HG02970 (cell line): ENCODE measurements around the gene TPSB2.
"Not testable (repeated sequence)": the region's sequence is repeated elsewhere in the genome, so short reads cannot be mapped to it uniquely, and the experiment has no call there.

Source experiments
- ATAC-seq: cut with Tn5 transposase; IDR thresholded peaks from one replicate; pipeline ENCODE4 v1.9.1; 2021; ENCODE audit warnings: mild to moderate bottlenecking, moderate library complexity, moderate number of reproducible peaks; ENCODE audit not compliant: unreplicated experiment, low FRiP score

The TPSB2 gene

GRCh38 chr16:1230084-1230470, at the start of gene TPSB2:
Gene TPSB2, minus strand, starts transcription at chr16:1230184. Its CDS starts 233 bp downstream, at chr16:1229951.
- not testable (repeated sequence) for ATAC-seq

GRCh38 chr16:1279081-1279944, 49.3 kb upstream of the TPSB2 start:
- no peak for ATAC-seq

- no peak for ATAC-seq
These were observed 48.5 kb upstream of the TPSB2 start for GRCh38 chr16:1278477-1278876.

DNA sequence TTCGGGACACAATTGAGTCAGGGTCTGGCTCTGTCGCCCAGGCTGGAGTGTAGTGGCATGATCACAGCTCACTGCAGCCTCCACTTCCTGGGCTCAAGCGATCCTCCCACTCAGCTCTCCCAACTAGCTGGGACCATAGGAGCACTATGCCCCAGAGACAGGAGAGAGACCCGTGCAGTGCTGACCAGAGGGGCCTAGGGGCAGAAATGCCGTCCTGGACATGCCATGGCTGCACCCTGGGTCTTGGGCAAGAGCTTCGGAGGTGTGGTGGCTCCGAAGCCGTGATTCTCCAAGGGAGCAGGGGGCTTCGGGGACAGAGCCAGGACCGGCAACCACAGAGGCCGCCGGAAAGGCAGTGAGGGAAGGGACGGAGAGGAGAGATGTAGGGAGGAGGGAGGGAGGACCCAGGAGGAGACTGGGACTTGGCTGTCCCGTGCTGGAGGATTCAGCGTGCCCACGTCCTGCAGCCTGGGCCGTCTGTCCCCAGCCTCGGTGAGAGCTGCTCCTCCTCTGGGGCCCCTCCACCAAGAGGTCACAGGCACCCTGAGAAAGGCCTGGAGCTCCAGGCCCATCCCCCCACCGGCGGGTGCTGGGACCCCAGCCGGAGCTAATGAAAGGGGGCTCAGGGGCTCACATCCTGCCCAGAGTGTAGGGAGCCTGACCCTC, 47.8 kb upstream of the TPSB2 start:
- no peak for ATAC-seq

DNA sequence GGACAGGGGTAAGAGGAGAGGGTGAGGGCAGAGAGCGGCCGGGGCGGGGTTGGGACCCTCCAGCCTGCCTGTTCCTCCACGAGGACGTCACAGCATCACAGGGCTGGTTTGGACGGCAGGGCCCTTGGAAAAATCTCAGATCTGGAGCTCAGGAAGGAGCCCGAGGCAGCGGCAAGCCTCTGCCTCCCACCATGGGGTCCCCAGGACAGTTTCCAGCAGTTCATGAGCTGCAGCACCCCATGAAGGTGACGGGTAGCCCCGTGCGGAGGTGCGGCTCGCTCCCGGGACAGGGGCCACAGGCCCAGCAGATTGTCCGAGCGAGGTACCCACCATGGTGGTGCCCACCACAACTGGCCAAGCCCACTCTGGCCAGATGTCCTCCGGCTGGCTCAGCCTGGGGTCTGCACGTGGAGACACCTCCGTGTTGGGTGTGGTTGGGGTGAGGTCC, 47.2 kb upstream of the TPSB2 start:
- no peak for ATAC-seq

DNA sequence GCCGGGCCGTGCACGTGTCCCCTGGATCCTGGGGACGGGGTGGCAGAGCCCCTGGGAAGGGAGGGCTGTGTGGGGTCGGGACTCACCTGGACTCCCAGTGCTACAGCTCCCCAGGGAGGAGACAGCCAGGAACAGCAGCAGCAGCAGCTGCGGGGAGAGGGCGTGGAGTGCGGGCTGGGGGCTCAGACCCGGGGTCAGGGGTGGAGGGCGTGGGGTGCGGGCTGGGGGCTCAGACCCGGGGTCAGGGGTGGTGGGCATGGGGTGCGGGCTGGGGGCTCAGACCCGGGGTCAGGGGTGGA, 46.5 kb upstream of the TPSB2 start:
- no peak for ATAC-seq

DNA sequence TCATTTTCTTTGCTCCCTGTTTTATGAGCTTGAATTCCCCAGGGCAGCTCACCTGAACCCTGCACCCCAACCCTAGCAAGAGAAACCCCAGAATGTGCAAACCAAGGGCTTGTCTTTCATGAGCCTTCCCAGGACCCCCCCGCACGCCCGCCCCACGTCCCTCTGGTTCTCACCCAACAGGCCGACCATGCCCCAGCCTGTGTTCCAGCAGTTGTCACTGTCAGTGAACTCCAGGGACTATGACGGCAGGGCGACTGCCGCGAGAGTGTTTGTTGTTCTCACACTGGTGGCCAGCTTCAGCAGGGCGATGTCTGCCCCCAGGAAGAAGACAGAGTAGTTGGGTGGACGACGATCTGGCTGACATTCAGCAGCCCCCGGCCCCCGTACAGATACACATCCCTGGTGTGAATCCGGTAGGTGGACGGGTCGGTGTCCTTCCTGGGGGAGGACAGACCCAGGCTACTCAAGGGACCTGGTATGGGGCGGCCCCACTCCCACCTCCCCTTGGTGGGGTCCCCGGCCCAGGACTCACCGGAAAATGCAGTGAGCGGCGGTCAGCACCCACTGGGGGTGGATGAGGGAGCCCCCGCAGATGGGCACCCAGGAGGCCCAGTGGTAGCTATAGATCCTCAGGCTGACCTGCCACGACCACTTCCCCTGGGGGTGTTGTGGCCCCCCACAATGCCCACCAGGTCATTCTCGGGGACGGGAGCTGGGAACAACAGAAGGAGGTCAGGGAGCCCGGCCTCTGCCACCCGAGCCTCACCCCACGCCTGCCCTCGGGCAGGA, 46.0 kb upstream of the TPSB2 start:
- ATAC-seq: no peak

DNA sequence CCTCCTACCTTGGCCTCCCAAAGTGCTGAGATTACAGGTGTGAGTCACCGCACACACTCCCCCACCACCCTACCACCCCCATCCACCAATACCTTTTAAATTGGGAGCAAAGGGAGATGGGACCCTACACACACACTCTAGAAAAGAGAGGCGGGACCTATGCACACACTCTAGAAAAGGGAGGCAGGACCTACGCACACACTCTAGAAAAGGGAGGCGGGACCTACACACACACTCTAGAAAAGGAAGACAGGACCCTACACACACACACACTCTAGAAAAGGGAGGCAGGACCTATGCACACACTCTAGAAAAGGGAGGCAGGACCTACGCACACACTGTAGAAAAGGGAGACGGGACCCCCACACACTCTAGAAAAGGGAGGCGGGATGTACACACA, 44.8 kb upstream of the TPSB2 start:
- no peak for ATAC-seq

- no peak for ATAC-seq
These were observed 43.8 kb upstream of the TPSB2 start for GRCh38 chr16:1273816-1274215.

DNA sequence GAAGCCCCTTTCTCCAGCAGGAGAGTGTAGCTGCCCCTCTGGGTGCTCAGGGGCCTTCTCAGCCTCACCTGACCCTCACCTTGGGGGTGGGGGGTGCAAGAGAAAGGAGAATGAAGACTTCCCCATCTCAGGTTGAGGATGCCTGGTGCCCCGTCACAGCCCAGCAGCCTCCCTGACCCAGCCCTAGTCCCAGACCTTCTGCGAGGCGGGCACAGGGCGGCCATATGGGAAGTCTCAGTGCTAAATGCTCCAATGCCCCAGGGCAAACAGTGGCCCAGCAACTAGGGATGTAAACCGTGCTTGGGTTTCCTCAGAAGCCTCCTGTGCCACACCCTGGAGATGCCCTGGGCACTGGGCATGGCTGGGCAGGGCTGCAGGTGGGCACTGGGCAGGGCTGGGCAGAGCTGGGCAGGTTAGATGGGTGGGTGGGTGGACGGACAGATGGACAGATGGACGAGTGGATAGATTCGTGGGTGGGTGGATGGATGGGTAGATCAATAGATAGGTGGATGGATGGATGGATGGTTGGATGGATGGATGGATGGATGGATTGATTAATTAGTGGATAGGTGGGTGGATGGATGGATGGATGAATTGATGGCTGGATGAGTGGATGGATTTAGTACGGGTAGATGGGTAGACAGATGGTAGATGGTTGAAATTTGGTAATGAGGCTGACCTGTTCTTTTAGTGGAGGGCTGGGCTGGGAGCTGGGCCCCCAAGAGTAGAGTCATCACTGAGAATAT, 42.6 kb upstream of the TPSB2 start:
- no peak for ATAC-seq

DNA sequence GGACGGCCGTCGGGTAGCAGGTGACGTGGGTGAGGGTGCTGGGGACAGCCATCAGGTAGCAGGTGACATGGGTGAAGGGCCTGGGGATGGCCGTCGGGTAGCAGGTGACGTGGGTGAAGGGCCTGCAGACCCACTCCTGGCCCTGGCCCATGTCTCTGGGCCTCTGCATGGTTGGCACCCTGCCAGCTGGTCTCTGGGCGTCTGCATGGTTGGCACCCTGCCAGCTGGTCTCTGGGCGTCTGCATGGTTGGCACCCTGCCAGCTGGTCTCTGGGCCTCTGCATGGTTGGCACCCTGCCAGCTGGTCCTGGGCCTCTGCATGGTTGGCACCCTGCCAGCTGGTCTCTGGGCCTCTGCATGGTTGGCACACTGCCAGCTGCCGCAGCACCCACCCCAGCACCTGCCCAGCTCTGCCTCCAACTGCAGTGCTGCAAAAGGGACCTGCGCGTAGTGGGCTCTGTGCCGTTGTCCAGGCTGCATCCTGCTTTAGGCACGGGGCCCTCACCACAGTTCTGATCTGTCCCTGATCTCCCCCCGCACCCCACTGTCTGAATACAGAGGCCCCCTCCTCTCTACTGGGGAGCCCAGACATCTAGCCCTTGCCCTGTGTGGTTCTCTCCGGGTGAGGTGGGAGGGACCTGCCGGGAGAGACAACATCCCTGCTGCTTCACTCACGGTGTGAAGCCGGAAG, 41.9 kb upstream of the TPSB2 start:
- not testable (repeated sequence) for ATAC-seq

GRCh38 chr16:1271380-1271723, 41.4 kb upstream of the TPSB2 start:
- no peak for ATAC-seq

DNA sequence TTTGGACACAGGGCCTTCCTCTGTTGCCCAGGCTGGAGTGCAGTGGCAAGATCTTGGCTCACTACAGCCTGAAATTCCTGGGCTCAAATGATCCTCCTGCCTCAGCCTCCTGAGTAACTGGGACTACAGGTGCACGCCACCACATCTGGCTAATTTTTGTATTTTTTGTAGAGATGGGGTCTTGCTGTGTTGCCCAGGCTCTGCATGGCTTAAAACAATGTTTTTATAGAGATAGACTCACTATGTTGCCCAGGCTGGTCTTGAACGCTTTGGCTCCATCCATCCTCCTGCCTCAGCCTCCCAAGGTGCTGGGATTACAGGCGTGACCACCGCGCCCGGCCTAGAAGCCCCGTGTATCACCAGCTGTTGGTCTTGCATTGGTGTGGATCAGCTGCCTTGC, 39.4 kb upstream of the TPSB2 start:
- not testable (repeated sequence) for ATAC-seq

DNA sequence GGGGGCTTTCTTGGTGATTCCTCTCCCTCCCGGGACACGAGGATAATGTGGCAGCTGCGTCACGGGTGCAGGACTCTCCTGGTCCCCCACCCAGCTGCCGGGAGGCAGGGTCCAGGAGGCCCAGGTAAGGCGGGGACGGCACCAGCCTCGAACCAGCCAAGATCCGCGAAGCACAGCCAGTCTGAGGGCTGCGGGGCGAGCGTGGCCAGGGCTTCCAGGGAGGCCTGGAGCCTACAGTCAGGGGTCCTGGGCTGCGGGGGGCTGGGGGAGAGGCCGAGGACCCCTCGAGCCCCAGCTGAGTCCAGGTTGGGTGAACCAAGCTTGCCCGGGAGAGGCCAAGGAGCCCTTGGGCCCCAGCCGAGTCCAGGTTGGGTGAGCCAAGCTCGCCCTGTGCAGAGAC, 35.8 kb upstream of the TPSB2 start:
- ATAC-seq: no peak

DNA sequence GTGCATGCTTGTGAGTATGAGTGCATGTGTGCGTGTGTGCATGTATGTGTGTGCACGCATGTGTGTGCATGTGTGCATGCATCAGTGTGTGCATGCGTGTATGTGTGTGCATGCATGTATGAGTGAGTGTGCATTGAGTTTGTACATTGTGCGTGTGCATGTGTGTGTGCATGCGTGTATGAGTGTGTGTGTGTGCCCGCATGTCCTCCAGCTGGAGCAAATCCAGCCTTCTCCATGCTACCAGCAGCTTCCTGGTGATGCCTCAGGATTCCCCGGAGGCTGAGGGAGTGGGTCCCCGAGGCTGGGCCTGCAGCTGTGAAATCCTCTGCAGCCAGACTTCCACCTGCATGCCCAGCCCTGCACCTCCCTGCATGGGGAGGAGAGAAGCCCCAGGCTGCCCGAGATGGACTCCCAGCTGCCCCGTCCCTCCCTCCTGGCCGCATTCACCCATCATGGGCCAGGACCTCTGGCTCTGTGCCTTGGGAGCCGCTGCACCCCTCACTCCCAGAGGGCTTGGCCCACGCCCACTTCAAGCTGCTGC, 35.2 kb upstream of the TPSB2 start:
- no peak for ATAC-seq

GRCh38 chr16:1264345-1265089, 34.5 kb upstream of the TPSB2 start:
- ATAC-seq: no peak

DNA sequence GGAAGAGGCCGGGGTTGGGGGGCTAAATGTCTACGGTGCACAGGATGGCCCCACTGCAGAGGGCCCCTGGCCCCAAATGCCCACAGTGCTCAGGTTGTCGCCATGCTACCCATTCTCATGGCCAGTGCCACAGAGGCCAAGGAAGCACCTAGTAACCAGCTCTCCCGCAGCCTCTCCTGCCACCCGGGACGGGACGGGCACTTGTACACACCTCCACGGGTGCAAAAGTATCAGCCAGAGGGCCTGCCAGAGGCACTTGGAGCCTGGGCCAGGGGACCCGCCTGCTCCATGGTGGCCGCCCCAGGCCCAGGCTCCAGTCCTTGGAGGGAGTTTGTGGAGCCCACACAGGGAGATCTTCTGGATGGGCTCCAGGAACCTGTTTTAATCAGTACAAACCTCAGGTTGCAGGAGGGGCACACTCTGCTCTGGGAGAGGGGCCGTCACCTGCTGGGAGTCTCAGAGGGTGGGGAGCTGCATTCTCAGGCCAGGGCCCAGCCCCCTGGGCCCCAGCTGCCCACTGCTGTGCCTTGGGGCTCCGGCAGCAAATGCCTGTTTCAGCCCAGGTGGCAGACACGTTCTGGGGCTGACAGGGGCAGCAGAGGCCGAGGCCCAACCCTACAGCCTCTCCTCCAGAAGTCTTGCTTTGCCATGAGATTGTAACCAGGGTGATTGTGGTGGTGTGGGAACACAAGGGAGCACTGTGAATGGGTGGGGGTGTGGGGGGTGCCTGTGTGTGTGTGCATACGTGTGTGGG, 33.8 kb upstream of the TPSB2 start:
- no peak for ATAC-seq

DNA sequence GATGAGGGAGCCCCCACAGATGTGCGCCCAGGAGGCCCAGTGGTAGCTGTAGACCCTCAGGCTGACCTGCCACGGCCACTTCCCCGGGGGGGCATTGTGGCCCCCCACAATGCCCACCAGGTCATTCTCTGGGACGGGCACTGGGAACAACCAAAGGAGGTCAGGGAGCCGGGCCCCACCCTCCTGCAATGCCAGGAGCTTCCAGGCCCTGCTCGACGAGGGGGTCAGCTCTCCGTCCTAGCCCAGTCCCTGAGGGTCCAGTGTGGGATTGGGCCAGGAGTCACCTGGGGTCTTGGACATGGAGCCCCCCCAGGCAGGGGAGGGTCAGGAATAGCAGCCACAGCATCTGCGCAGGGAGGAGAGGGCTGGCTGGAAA, 32.9 kb upstream of the TPSB2 start:
- ATAC-seq: no peak
